ENCODE results near the gene CASP8AP2. TPM values are rescaled to one million over a fixed set of nuclear protein-coding genes. Genes with fewer than 3 reads are reported as not detected.

The CASP8AP2 gene
- total RNA-seq, 4 donors from 2014 or later: 6.0 to 17.2 (median 11.3) TPM

GRCh38 chr6:89910902-89911240 lies 81.2 kb downstream of the CASP8AP2 start:
- Histone ChIP-seq H3K4me1 (no peaks in the 10 kb centered on the region), H3K4me3 (no peak overlapping the region), H3K27me3 (no peaks in the 10 kb centered on the region), H3K27ac (no peak overlapping the region), H3K36me3 (no peaks in the 10 kb centered on the region), H3K9me3 (peaks cover 0 to 3% (median 0%) of the 10 kb centered on the region in 3 donors)
- intact Hi-C loops (cut with DNase I): no loop called here
- TF ChIP-seq POLR2A (IDR thresholded peaks at IDR 0.05): no peak
- no peak for TF ChIP-seq CTCF (IDR thresholded peaks at IDR 0.05)
- no peak for DNase-seq
- WGBS, 2 donors: 56 to 63% methylated on average over 1 of the region's 1 CpG

GRCh38 chr6:89916136-89916920 lies 86.6 kb downstream of the CASP8AP2 start:
- Histone ChIP-seq H3K36me3 (no peaks in the 10 kb centered on the region), H3K27ac (no peak overlapping the region), H3K4me1 (no peaks in the 10 kb centered on the region), H3K4me3 (no peak overlapping the region), H3K27me3 (no peaks in the 10 kb centered on the region), H3K9me3 (peaks cover 0 to 8% (median 6%) of the 10 kb centered on the region in 3 donors)
- DNase-seq: no peak
- 88 to 90% methylated on average over 3 of the region's 3 CpGs for WGBS, 2 donors
- intact Hi-C loops (cut with DNase I): no loop called here
- no peak for TF ChIP-seq CTCF (IDR thresholded peaks at IDR 0.05)
- no peak for TF ChIP-seq POLR2A (IDR thresholded peaks at IDR 0.05)

GRCh38 chr6:89917216-89917615 lies 87.5 kb downstream of the CASP8AP2 start:
- peaks cover 0 to 8% (median 6%) of the 10 kb centered on the region in 3 donors for H3K9me3 ChIP-seq
- H3K27ac ChIP-seq: no peak overlapping the region
- no peaks in the 10 kb centered on the region for H3K4me1 ChIP-seq
- WGBS, 2 donors: 89 to 96% methylated on average over 4 of the region's 4 CpGs
- no peak overlapping the region for H3K4me3 ChIP-seq
- TF ChIP-seq CTCF (IDR thresholded peaks at IDR 0.05): no peak
- no peak for TF ChIP-seq POLR2A (IDR thresholded peaks at IDR 0.05)
- H3K27me3 ChIP-seq: peaks cover 0 to 5% (median 0%) of the 10 kb centered on the region in 4 donors
- no peak for DNase-seq
- intact Hi-C loops (cut with DNase I): no loop called here
- no peaks in the 10 kb centered on the region for H3K36me3 ChIP-seq

GRCh38 chr6:89917801-89918366 lies 88.2 kb downstream of the CASP8AP2 start:
- intact Hi-C loops (cut with DNase I): no loop called here
- H3K4me3 ChIP-seq: no peak overlapping the region
- H3K27ac ChIP-seq: no peak overlapping the region
- 90 to 92% methylated on average over 2 of the region's 3 CpGs for whole genome bisulfite sequencing, 2 donors
- DNase-seq: no peak
- TF ChIP-seq CTCF (IDR thresholded peaks at IDR 0.05) (no peak), POLR2A (IDR thresholded peaks at IDR 0.05) (no peak)
- no peaks in the 10 kb centered on the region for H3K4me1 ChIP-seq
- H3K9me3 ChIP-seq: peaks cover 0 to 8% (median 6%) of the 10 kb centered on the region in 3 donors
- no peaks in the 10 kb centered on the region for H3K36me3 ChIP-seq
- H3K27me3 ChIP-seq: peaks cover 0 to 8% (median 0%) of the 10 kb centered on the region in 4 donors

Small RNA genes within 50 kb of the gene (small RNA-seq; reads per million reads assigned to genes)
- gene DNAJC19P6: 0 reads per million in 4 donors
- 0 reads per million in 4 donors for gene RF00019

Other genes starting within 250 kb of the CASP8AP2 start
- 10 to 100 TPM in 3 of 4 donors, 1 to 10 TPM in 1; 4.6 to 16.6 (median 15.1) TPM for gene LYRM2, start 191.1 kb upstream of the CASP8AP2 start, total RNA-seq
- 10 to 100 TPM; 13.1 to 44.6 (median 20.8) TPM for gene MDN1, start 10.1 kb upstream of the CASP8AP2 start, total RNA-seq
- gene GJA10, start 64.6 kb downstream of the CASP8AP2 start, total RNA-seq: not detected

All from esophagus squamous epithelium (tissue), 5 donors.